ENCODE results near the gene SLC15A5.

The SLC15A5 gene, protein sequence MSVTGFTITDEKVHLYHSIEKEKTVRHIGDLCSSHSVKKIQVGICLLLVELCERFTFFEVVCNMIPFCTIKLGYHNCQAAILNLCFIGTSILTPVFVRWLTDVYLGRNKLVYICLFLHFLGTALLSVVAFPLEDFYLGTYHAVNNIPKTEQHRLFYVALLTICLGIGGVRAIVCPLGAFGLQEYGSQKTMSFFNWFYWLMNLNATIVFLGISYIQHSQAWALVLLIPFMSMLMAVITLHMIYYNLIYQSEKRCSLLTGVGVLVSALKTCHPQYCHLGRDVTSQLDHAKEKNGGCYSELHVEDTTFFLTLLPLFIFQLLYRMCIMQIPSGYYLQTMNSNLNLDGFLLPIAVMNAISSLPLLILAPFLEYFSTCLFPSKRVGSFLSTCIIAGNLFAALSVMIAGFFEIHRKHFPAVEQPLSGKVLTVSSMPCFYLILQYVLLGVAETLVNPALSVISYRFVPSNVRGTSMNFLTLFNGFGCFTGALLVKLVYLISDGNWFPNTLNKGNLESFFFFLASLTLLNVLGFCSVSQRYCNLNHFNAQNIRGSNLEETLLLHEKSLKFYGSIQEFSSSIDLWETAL

GRCh38 chr12:16277585-16277984 lies at the start of gene SLC15A5:
TSS of gene SLC15A5 (minus strand) at chr12:16277685. CDS start at chr12:16277685, 0 bp downstream.
- DNase-seq (ENCODE audit: low read depth) = no peak

GRCh38 chr12:16325426-16325825 lies 47.9 kb upstream of the SLC15A5 start:
- DNase-seq (ENCODE audit: low read depth) = no peak

GRCh38 chr12:16324772-16325171 lies 47.3 kb upstream of the SLC15A5 start:
- no peak for DNase-seq (ENCODE audit: low read depth)

- DNase-seq (ENCODE audit: low read depth) = no peak
Observed at GRCh38 chr12:16324272-16324671, 46.8 kb upstream of the SLC15A5 start.

DNA sequence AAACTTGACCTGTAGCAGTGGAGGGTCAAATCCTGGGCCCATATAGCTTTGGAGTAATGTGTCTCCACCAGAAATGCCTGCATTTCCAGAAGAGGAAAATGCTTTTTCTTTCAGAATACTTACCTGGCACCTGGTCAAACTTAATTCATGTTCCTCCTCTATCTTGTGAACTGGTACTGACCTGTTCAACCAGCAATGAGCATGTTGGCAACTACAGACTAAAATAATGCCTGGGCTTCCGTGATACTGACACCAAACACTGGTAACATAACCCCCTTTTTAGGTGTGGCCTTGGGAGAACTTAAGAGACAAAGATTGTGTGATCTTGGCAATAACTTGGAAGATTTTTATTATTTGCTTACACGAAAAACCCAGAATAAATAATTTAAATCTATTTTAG lies 46.2 kb upstream of the SLC15A5 start:
- no peak for DNase-seq (ENCODE audit: low read depth)

DNA sequence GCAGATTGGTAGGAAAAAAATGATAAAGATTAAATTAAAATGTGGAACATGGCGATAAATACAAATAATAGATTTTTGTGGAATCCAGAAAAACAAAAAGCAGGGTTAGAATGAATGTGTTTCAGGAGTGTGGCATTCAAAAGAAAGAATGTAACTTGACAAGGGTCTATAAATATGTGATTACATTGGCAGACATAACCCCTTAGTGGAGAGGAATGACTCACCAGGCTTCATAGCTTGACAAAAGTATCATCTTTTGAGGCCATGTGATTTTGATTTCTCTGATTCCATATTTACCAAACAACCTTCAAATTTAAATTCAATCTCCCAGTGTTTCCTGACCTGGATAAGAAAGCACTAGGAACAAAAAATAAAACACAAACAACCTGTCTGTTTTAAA lies 45.5 kb upstream of the SLC15A5 start:
- DNase-seq (ENCODE audit: low read depth) = no peak

GRCh38 chr12:16310934-16311333 lies 33.4 kb upstream of the SLC15A5 start:
- DNase-seq (ENCODE audit: low read depth) = no peak

GRCh38 chr12:16307856-16308475 lies 30.5 kb upstream of the SLC15A5 start:
- no peak for DNase-seq (ENCODE audit: low read depth)

DNA sequence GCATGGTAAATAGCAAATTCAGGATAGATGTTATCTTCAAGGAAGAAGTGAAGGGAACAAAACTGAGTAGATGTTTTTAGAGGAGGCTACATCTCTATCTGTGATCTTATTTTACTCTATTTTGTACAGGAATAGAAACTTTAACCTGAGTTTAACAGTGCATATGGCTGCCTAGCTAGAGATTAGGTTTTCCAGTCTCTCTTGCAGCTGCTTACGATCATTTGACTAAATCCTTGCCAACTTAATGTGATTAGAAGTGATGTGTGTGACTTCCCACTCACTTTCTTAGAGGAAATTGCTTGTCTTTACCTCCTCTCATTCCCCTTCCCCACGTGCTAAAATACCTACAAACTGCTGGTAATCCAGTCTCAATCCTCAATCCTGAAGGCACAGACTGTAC lies 26.5 kb upstream of the SLC15A5 start:
- no peak for DNase-seq (ENCODE audit: low read depth)

DNA sequence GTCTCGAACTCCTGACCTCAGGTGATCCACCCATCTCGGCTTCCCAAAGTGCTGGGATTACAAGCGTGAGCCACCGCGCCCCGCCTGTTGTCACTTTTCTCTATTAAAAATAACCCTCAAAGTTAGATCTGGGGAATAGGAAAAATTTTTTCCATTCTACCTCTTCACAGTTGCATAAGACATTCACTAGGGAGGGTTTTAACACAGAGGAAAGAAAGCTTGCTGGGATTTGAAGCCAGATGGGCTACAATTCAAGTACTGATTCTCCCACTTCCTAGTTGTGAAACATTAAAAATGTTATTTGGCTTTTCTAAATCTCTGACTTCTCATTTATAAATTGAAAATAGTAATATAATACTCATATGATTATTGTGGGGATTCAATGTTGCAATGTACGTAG lies 23.3 kb upstream of the SLC15A5 start:
- no peak for DNase-seq (ENCODE audit: low read depth)

DNA sequence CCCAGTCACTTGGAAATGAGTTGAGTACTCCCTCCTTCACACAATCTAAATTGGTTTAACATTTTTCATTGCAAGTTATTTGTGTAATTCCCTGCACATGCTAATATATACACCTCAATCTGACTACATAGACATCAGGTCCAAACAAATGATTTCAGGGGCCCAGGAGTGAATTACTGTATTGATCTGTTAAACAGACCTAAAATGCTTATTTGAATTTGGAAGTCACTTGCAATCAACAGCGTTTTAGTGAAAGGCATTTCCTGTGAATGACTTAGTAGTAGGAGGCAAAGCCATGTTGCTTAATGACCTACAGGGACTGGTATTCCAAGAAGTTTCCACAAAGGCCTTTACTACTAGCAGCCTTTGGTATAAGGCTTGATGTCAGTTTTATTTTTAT lies 22.6 kb upstream of the SLC15A5 start:
- no peak for DNase-seq (ENCODE audit: low read depth)

GRCh38 chr12:16299403-16299802 lies 21.9 kb upstream of the SLC15A5 start:
- no peak for DNase-seq (ENCODE audit: low read depth)

DNA sequence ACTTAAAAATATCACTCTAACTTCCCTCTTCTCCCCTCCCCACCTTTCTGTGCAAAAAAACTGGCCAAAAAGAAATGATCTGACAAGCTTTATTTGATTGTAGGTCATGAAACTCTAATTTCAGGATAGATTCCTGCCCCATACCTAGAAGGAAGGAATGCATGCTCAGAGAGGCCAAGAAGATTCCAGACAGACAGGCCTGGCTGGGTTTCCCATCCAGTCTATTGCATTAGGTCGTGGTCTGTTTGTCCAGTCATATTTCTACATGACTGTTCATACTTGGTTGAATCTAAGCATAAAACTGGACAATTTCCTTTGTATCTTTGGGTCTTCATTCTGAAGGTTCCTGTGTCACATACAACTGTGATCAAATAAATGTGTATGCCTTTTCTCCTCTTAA lies 20.0 kb upstream of the SLC15A5 start:
- no peak for DNase-seq (ENCODE audit: low read depth)

- no peak for DNase-seq (ENCODE audit: low read depth)
Observed at GRCh38 chr12:16294376-16294956, 17.0 kb upstream of the SLC15A5 start.

GRCh38 chr12:16291032-16291431 lies 13.5 kb upstream of the SLC15A5 start:
- DNase-seq (ENCODE audit: low read depth) = no peak

- no peak for DNase-seq (ENCODE audit: low read depth)
Observed at GRCh38 chr12:16285586-16285985, 8.1 kb upstream of the SLC15A5 start.

- no peak for DNase-seq (ENCODE audit: low read depth)
Observed at GRCh38 chr12:16282978-16283377, 5.5 kb upstream of the SLC15A5 start.

- no peak for DNase-seq (ENCODE audit: low read depth)
Observed at GRCh38 chr12:16282081-16282480, 4.6 kb upstream of the SLC15A5 start.

GRCh38 chr12:16281157-16281556 lies 3.7 kb upstream of the SLC15A5 start:
- no peak for DNase-seq (ENCODE audit: low read depth)

GRCh38 chr12:16272222-16272621 lies 5.3 kb downstream of the SLC15A5 start:
- DNase-seq (ENCODE audit: low read depth) = no peak

- no peak for DNase-seq (ENCODE audit: low read depth)
Observed at GRCh38 chr12:16271062-16271461, 6.4 kb downstream of the SLC15A5 start.

GRCh38 chr12:16269946-16270345 lies 7.5 kb downstream of the SLC15A5 start:
- no peak for DNase-seq (ENCODE audit: low read depth)

DNA sequence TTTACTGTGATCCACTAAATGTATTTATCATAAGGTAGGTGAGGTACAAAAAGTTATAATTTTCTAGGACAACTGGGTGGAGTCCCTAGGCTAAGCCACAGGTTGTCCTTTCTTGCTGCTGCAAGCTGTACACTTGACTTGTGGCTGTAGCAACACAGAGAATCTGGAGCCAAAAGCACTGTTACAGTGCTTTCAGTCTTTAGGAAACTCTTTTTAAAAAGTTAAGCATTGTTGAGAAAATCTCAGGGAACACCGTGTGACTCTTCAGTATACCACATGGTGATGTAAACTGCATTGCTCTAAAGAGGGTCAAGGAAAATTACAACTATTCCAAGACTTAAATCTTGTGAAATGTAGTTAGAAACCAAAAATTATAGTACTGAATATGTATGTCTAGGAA lies 11.4 kb downstream of the SLC15A5 start:
- DNase-seq (ENCODE audit: low read depth) = no peak
